Measurements from ENCODE around the gene AADAC.
A peak's percentile ranks its signal among the peaks of the same experiment; 100 is the strongest.

Gene AADAC

GRCh38 chr3:151877269-151877668 is 63.4 kb downstream of the AADAC start:
- no peak overlapping the region for H3K9ac ChIP-seq (ENCODE audit: low read depth, low read length)
- H3K27me3 ChIP-seq (ENCODE audit: insufficient read depth, low read length, poor library complexity): no peaks in the 10 kb centered on the region
- ATAC-seq (ENCODE audit: insufficient read depth, low read depth) (no peak), DNase-seq (no peak)
- H4K20me1 ChIP-seq (ENCODE audit: insufficient read depth, low read length): no peaks in the 10 kb centered on the region
- H2AFZ ChIP-seq (ENCODE audit: low read depth, low read length): peak overlapping the region; percentile 42; the same call in 1 of the 2 replicates
- no peaks in the 10 kb centered on the region for H3K9me3 ChIP-seq (ENCODE audit: insufficient read depth, low read length, severe bottlenecking)
- TF ChIP-seq CTCF (IDR thresholded peaks at IDR 0.05; ENCODE audit: borderline replicate concordance, extremely low read depth, low read length, poor library complexity, severe bottlenecking) (no peak), EZH2 (IDR thresholded peaks at IDR 0.05; ENCODE audit: borderline replicate concordance, low read depth, low read length, severe bottlenecking) (no peak)
- no peaks in the 10 kb centered on the region for H3K79me2 ChIP-seq (ENCODE audit: insufficient read depth, low read length)
- H3K36me3 ChIP-seq (ENCODE audit: insufficient read depth, low read length): no peaks in the 10 kb centered on the region
- peak overlapping the region; percentile 11; the same call in 1 of the 2 replicates for H3K27ac ChIP-seq (ENCODE audit: low read length)
- H3K4me3 ChIP-seq (ENCODE audit: low read depth in 1 of 2, low read length in 2 of 2): no peak overlapping the region
- peaks cover 49% of the 10 kb centered on the region for H3K4me1 ChIP-seq (ENCODE audit: insufficient read depth, low read length)
- H3K4me2 ChIP-seq (ENCODE audit: insufficient read depth, low read length): no peak overlapping the region

All from DND-41 (cell line).